GM10248 (cell line): ENCODE measurements around the gene VOPP1.

ENCODE experiments used
- CTCF ChIA-PET: fragments of 300-600 bp; sonication (Branson Sonifier 250); formaldehyde crosslinking; extraction: SDS; loops from one replicate; lab custom pipeline; 2021; ENCODE audit warnings: antibody characterized with exemption; lab: Yijun Ruan, JAX
- POLR2A ChIA-PET: fragments of 350-650 bp; sonication (Branson Sonifier 250); formaldehyde crosslinking; extraction: SDS; loops from one replicate; lab custom pipeline; 2020; ENCODE audit warnings: antibody characterized with exemption; lab: Yijun Ruan, JAX
- DNase-seq: peaks from one replicate; pipeline ENCODE4 v3.0.0; 2012; ENCODE audit errors: extremely low spot score
- CTCF ChIP-seq: IDR thresholded peaks from 2 replicates; pipeline ENCODE4 v1.5.1; 2012; ENCODE audit warnings: mild to moderate bottlenecking, low read depth; ENCODE audit errors: extremely low read depth, missing control alignments, control extremely low read depth

Gene VOPP1

DNA sequence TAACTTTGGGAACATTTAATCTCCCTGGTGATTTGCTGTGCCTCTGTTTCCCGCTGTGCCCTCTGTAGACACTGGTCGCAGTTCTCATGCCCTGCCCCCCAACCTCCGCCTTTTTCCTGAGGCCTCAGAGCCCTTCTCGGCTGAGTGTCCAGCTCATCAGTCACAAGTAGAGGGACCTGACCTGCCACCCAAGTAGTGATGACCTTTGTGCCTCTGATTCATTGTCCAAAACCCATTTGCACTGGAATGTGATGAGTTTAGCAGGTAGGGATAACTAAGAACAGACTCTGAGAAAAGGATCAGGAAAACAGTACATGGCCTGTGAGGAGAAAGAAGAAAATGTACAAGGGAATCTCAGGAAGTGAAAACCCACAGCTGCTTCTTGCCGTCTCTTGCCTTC, 148.4 kb downstream of the VOPP1 start:
- POLR2A ChIA-PET, result no interaction called here
- DNase-seq, result no peak
- CTCF ChIA-PET, result interaction anchor here (0.9 to 6.4 kb wide), 4 partner anchors 9 to 146 kb away, joined by 3 to 59 read pairs (median 9); no protein-coding TSS in a partner anchor
- TF ChIP-seq CTCF, result no peak

DNA sequence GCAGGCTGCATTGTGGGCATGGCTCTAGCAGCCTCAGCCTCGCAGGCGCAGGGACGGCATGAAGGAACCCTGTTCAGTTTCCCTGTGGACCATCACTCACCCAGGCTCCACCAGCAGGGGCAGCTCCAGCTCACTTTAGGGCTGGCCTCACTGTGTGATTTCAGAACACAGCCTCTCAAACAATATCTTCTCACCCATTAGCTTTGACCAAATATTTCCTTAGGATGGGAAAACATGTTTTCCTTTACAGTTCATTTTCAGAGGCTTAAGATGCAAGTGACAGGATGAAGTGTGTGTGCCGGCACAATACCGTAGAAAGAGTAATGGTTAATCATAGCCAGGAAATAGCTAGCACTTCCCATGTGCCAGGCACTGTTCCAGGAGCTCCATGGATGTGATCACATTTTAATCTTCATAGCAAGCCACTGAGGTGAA, 149.0 kb downstream of the VOPP1 start:
- ChIA-PET CTCF (interaction anchor here (2.3 to 6.4 kb wide), 3 partner anchors 9 to 143 kb away, joined by 8 to 59 read pairs (median 10); no protein-coding TSS in a partner anchor), POLR2A (no interaction called here)

More for the DNA sequence above, 149.0 kb downstream of the VOPP1 start:
- TF ChIP-seq CTCF, result no peak
- DNase-seq, result no peak
